Thoracic aorta (tissue), 2 donors: ENCODE data around the gene ERBB4. TPM values are rescaled to one million over a fixed set of nuclear protein-coding genes. Genes with fewer than 3 reads are reported as not detected.

Experiments used
- ATAC-seq: fragments of 150-250 bp; one replicate; pipeline ENCODE4 v1.8.0; 2017; ENCODE audit warnings: low read depth; ENCODE audit not compliant: insufficient number of reproducible peaks, low FRiP score
- DNase-seq: peaks from one replicate; pipeline ENCODE4 v3.0.0-alpha.2; 2020; ENCODE audit warnings: low spot score
- H3K27ac ChIP-seq, 2 donors: fragments of 200-600 bp; sonication (generic); 1 replicate in 1 of 2; 2 replicates in 1 of 2; pipeline ENCODE4 v1.5.1; 2016; ENCODE audit warnings: mild to moderate bottlenecking in 2 of 2, moderate library complexity in 2 of 2
- H3K27me3 ChIP-seq: fragments of 200-600 bp; sonication (generic); replicated peaks from 2 replicates; pipeline ENCODE4 v1.6.0; 2016; ENCODE audit warnings: mild to moderate bottlenecking; ENCODE audit not compliant: insufficient read depth
- H3K36me3 ChIP-seq: fragments of 200-600 bp; sonication (generic); one replicate; pipeline ENCODE4 v1.5.1; 2016
- H3K4me1 ChIP-seq, 2 donors: fragments of 200-600 bp; sonication (generic); 1 replicate in 1 of 2; 2 replicates in 1 of 2; pipeline versions ENCODE4 v1.5.1 to v1.6.0; 2016; ENCODE audit warnings: low read depth in 2 of 2, mild to moderate bottlenecking in 1 of 2; ENCODE audit not compliant: control insufficient read depth in 1 of 2
- H3K4me3 ChIP-seq: fragments of 200-600 bp; sonication (generic); 2 replicates; pipeline ENCODE4 v1.5.1; 2016; ENCODE audit warnings: mild to moderate bottlenecking
- H3K9me3 ChIP-seq: fragments of 200-600 bp; sonication (generic); 2 replicates; pipeline ENCODE4 v1.5.1; 2016
- CTCF ChIP-seq: fragments of 200-600 bp; sonication (generic); IDR thresholded peaks from one replicate; pipeline ENCODE4 v1.5.1; 2019; ENCODE audit warnings: antibody characterized with exemption
- total RNA-seq, 2 donors: library from RNA; depleted of rRNA; stranded (reverse); fragments of >200 nt; gene quantifications; one replicate each; pipeline versions ENCODE4 v1.1.0 to v1.2.3, GENCODE V29; 2016

The ERBB4 gene
- total RNA-seq, 2 donors from 2014 or later = 15.7 to 29.3 TPM

- no peaks in the 10 kb centered on the region for H3K4me1 ChIP-seq
- H3K4me3 ChIP-seq = no peak overlapping the region
- H3K27ac ChIP-seq = no peak overlapping the region
- H3K36me3 ChIP-seq = no peaks in the 10 kb centered on the region
- no peaks in the 10 kb centered on the region for H3K9me3 ChIP-seq
- no peak for TF ChIP-seq CTCF
- ATAC-seq (no peak), DNase-seq (no peak)
- no peaks in the 10 kb centered on the region for H3K27me3 ChIP-seq
Observed at GRCh38 chr2:212099658-212100057, 438.9 kb downstream of the ERBB4 start.

DNA sequence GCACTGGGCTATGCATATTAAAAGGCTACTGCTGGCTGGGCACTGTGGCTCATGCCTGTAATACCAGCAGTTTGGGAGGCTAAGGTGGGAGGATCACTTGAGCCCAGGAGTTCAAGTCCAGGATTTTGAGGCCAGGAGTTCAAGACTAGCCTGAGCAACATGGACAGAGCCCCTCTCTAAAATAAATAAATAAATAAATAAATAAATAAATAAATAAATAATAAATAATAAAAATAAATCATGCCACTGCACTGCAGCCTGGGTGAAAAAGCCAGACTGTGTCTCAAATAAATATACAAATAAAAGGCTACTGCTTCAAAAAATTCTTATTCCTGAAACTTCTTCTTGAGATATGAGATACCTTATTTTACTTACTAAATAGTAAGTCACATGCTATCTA is 439.6 kb downstream of the ERBB4 start:
- DNase-seq = no peak
- Histone ChIP-seq H3K4me1 (no peaks in the 10 kb centered on the region), H3K4me3 (no peak overlapping the region), H3K27me3 (no peaks in the 10 kb centered on the region), H3K27ac (no peak overlapping the region), H3K36me3 (no peaks in the 10 kb centered on the region), H3K9me3 (no peaks in the 10 kb centered on the region)
- TF ChIP-seq CTCF = no peak
- no peak for ATAC-seq

- no peaks in the 10 kb centered on the region for H3K27me3 ChIP-seq
- ATAC-seq (no peak), DNase-seq (no peak)
- TF ChIP-seq CTCF = no peak
- H3K4me3 ChIP-seq = no peak overlapping the region
- H3K9me3 ChIP-seq = no peaks in the 10 kb centered on the region
- H3K27ac ChIP-seq = no peak overlapping the region
- no peaks in the 10 kb centered on the region for H3K4me1 ChIP-seq
- H3K36me3 ChIP-seq = no peaks in the 10 kb centered on the region
Observed at GRCh38 chr2:212097001-212097400, 441.6 kb downstream of the ERBB4 start.

- no peaks in the 10 kb centered on the region for H3K4me1 ChIP-seq
- TF ChIP-seq CTCF = no peak
- no peaks in the 10 kb centered on the region for H3K36me3 ChIP-seq
- H3K9me3 ChIP-seq = no peaks in the 10 kb centered on the region
- DNase-seq (no peak), ATAC-seq (no peak)
- no peak overlapping the region for H3K27ac ChIP-seq
- H3K27me3 ChIP-seq = no peaks in the 10 kb centered on the region
- no peak overlapping the region for H3K4me3 ChIP-seq
Observed at GRCh38 chr2:212089873-212090272, 448.7 kb downstream of the ERBB4 start.

DNA sequence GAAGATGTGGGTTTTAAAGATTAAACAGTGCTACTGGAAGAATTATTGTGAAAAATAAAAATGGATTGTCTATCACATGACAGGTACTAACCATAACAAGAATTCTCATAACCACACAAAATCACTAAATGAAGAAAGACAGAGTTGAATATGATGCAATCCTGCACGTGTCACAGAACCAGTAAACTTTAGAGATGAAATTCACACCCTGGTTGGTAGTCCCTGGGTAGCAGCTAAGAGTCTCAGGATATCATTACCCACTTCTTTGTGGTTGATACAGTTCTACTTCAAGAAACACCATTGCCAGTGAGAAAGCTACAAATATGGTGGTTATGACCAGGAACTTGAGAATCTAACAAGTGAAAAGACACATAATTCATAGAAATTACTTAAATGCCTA is 450.2 kb downstream of the ERBB4 start:
- H3K9me3 ChIP-seq = no peaks in the 10 kb centered on the region
- H3K36me3 ChIP-seq = no peaks in the 10 kb centered on the region
- H3K4me3 ChIP-seq = no peak overlapping the region
- TF ChIP-seq CTCF = no peak
- H3K27ac ChIP-seq = no peak overlapping the region
- DNase-seq = no peak
- H3K27me3 ChIP-seq = no peaks in the 10 kb centered on the region
- no peak for ATAC-seq
- H3K4me1 ChIP-seq = no peaks in the 10 kb centered on the region
